Measurements from ENCODE around the gene BDH1. TPM values are rescaled to one million over a fixed set of nuclear protein-coding genes. Genes with fewer than 3 reads are reported as not detected.
A peak's percentile ranks its signal among the peaks of the same experiment; 100 is the strongest.

The BDH1 gene
- total and polyA plus RNA-seq, 2 of the 13 experiments (the other 11 are each of a cell fraction or from before 2014, with no cell fraction given) = 21.2 to 71.9 TPM

- peaks cover 14% of the 10 kb centered on the region for H3K4me1 ChIP-seq (ENCODE audit: insufficient read depth, low read length)
- H3K27me3 ChIP-seq (ENCODE audit: control insufficient read depth in 1 of 2, insufficient read depth in 2 of 2, low read length in 2 of 2) = no peaks in the 10 kb centered on the region
- H3K4me3 ChIP-seq (replicated peaks in 1 of 3; ENCODE audit: insufficient read depth in 1 of 3, low read depth in 2 of 3, low read length in 3 of 3) = no peak overlapping the region; a peak in 1 of 6 replicates
- peak; percentile 26 for FAIRE-seq
- no peaks in the 10 kb centered on the region for H4K20me1 ChIP-seq (ENCODE audit: insufficient read depth, low read length)
- no peak overlapping the region for H3K9ac ChIP-seq (ENCODE audit: insufficient read depth, low read depth, low read length)
- POLR2A ChIA-PET = interaction anchor here (1.0 kb wide), 1 partner anchor 115 kb away, joined by 4 read pairs; no protein-coding TSS in a partner anchor
- H3K79me2 ChIP-seq (ENCODE audit: insufficient read depth, low read length) = no peaks in the 10 kb centered on the region
- H3K27ac ChIP-seq (ENCODE audit: extremely low read length, insufficient read depth, low read length) = no peak overlapping the region
- H3K4me2 ChIP-seq (ENCODE audit: low read depth, low read length) = peak overlapping the region; percentile 30
- WGBS (ENCODE audit: low lambda C conversion rate) = 52% methylated on average over 11 of the region's 11 CpGs
- no TSS peak for BruUV-seq (replicated peaks)
- no peaks in the 10 kb centered on the region for H3K9me3 ChIP-seq (ENCODE audit: low read length)
- in situ Hi-C loops (cut with HindIII; ENCODE audit: extremely low pct_ligation_motif_present, low pct_unique_long_range_greater_than_20kb) (no loop called here), intact Hi-C loops (cut with micrococcal nuclease; ENCODE audit: unreplicated experiment) (no loop called here)
- no peaks in the 10 kb centered on the region for H3K36me3 ChIP-seq (replicated peaks in 1 of 2; ENCODE audit: control insufficient read depth in 1 of 2, insufficient read depth in 2 of 2, low read length in 2 of 2)
- no peak for DNase-seq (ENCODE audit: low spot score)
- peak; percentile 49 for ATAC-seq
- H2AFZ ChIP-seq (ENCODE audit: low read length) = no peak overlapping the region
- CTCF ChIA-PET (ENCODE audit: low intra/inter-chr PET ratio, low total read pairs) = no interaction called here
- TF ChIP-seq ZNF407 (CRISPR knock-in tag; IDR thresholded peaks at IDR 0.05; ENCODE audit: not compliant biosample characterization) (no peak), RXRB (CRISPR knock-in tag; IDR thresholded peaks at IDR 0.05; ENCODE audit: borderline replicate concordance) (no peak), HNF1A (IDR thresholded peaks at IDR 0.05; ENCODE audit: low read depth) (no peak), HNF1A (CRISPR knock-in tag; IDR thresholded peaks at IDR 0.05; ENCODE audit: borderline replicate concordance) (no peak), ZKSCAN8 (CRISPR knock-in tag; IDR thresholded peaks at IDR 0.05; ENCODE audit: borderline replicate concordance) (no peak), ZFP90 (CRISPR knock-in tag; IDR thresholded peaks at IDR 0.05; ENCODE audit: borderline replicate concordance) (0 out of 2 replicates have a peak, but pooled peaks have one; percentile 29), HNRNPL (IDR thresholded peaks at IDR 0.05; ENCODE audit: low read depth, low read length) (no peak), RAD51 (IDR thresholded peaks at IDR 0.05; ENCODE audit: borderline replicate concordance) (no peak), MEF2D (CRISPR knock-in tag; IDR thresholded peaks at IDR 0.05) (no peak), HNF4G (IDR thresholded peaks at IDR 0.05; ENCODE audit: borderline replicate concordance, low read depth, low read length) (peak; percentile 25; the same call in 1 of the 2 replicates), HNF4G (CRISPR knock-in tag; IDR thresholded peaks at IDR 0.05; ENCODE audit: borderline replicate concordance, low read depth) (no peak)
Measured at GRCh38 chr3:197478746-197479668, 76.8 kb downstream of the BDH1 start.
